Activated naive CD4-positive, alpha-beta T cell treated with anti-CD3 and anti-CD28 coated beads for 36 hours (primary cell): ENCODE measurements around the gene LAMA2. TPM values are rescaled to one million over a fixed set of nuclear protein-coding genes. Genes with fewer than 3 reads are reported as not detected.

Experiments used
- CTCF ChIA-PET: fragments of 350-600 bp; sonication (Branson Sonifier 250); formaldehyde crosslinking; loops from one replicate; lab custom pipeline; 2021; ENCODE audit warnings: antibody characterized with exemption; lab: Charles Lee
- DNase-seq: peaks from one replicate; pipeline ENCODE4 v3.0.0-alpha.2; 2020
- H3K27ac Mint-ChIP-seq: one replicate; pipeline ENCODE4 v1.8.0; 2021; ENCODE audit warnings: mild to moderate bottlenecking, mixed read lengths
- H3K27me3 Mint-ChIP-seq: one replicate; pipeline ENCODE4 v1.8.0; 2021; ENCODE audit warnings: low read depth, mixed read lengths
- H3K36me3 Mint-ChIP-seq: one replicate; pipeline ENCODE4 v1.8.0; 2021; ENCODE audit warnings: low read depth, mixed read lengths
- H3K4me1 Mint-ChIP-seq: one replicate; pipeline ENCODE4 v1.8.0; 2021; ENCODE audit warnings: low read depth, mixed read lengths
- H3K4me3 Mint-ChIP-seq: one replicate; pipeline ENCODE4 v1.8.0; 2021; ENCODE audit warnings: mild to moderate bottlenecking, moderate library complexity, mixed read lengths
- H3K9me3 Mint-ChIP-seq: one replicate; pipeline ENCODE4 v1.8.0; 2021; ENCODE audit warnings: mixed read lengths
- intact Hi-C: fragments of 100-400 bp; cut with micrococcal nuclease; formaldehyde crosslinking; loops from one replicate; pipeline ENCODE4 v1.15.1; 2023
- total RNA-seq, 2 experiments: library from RNA; stranded (reverse); gene quantifications; one replicate each; pipeline ENCODE4 v1.2.3, GENCODE V29; 2021

The LAMA2 gene
- total RNA-seq, 2 experiments from 2014 or later = 0.86 to 2.2 TPM

DNA sequence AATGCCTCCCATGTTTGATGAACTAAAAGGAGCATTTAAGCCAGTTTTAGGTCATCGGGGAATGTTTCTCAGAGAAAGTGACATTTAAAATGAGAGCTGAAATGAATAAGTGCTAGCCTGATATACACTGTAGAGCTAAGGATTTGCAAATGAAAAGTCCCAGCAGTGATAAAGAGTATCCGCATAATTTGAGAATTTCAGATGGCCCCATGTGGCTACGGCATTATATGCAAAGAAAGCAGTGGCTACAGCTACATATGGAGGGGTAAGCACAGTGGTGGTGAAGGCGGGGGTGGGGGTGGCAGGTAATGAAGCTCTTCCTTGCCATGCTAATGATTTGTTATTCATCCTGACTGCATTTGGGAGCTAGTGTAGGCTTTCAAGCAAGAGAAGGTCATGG lies 455.7 kb downstream of the LAMA2 start:
- H3K4me3 Mint-ChIP-seq = no peak overlapping the region
- CTCF ChIA-PET = interaction anchor here (0.6 kb wide), 1 partner anchor 231 kb away, joined by 3 read pairs; no protein-coding TSS in a partner anchor
- no peaks in the 10 kb centered on the region for H3K36me3 Mint-ChIP-seq
- peaks cover 10% of the 10 kb centered on the region for H3K27me3 Mint-ChIP-seq
- DNase-seq = no peak
- H3K9me3 Mint-ChIP-seq = no peaks in the 10 kb centered on the region
- no peaks in the 10 kb centered on the region for H3K4me1 Mint-ChIP-seq
- intact Hi-C loops = no loop called here
- no peak overlapping the region for H3K27ac Mint-ChIP-seq

DNA sequence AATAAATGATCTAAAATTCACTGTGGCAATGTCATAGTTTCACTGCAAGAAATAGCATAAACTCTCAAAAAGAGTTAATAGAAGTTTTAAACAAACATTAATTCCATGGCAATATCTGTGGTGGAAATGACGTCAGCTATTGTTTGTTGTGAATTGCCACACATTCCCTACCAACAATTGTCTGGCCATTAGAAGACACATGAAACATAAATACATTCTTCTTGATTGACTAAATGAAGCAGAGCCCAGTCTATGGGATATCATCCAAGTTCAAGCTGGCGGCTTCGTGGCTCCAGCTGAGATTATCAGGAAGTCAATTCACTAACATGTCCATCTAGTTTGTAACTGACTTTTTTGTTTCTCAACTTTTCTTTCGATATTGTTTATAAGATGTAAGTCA lies 458.0 kb downstream of the LAMA2 start:
- intact Hi-C loops = no loop called here

DNA sequence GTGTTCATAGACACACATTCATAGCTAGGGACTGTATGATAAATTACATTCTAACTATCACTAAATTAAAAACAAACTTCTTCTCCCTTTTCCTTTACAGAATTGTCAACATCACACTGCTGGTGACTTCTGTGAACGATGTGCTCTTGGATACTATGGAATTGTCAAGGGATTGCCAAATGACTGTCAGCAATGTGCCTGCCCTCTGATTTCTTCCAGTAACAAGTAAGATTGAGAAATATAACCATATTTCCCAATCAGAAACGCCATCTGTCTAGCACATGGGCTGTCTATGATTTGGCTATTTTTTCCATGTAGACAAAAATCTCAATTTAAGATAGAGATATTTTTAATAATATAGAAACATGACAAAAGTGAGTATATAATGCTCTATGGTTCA lies 459.3 kb downstream of the LAMA2 start:
- intact Hi-C loops = no loop called here
- no peaks in the 10 kb centered on the region for H3K36me3 Mint-ChIP-seq
- H3K27me3 Mint-ChIP-seq = peaks cover 14% of the 10 kb centered on the region
- no peaks in the 10 kb centered on the region for H3K9me3 Mint-ChIP-seq
- H3K4me3 Mint-ChIP-seq = no peak overlapping the region
- DNase-seq = no peak
- no peaks in the 10 kb centered on the region for H3K4me1 Mint-ChIP-seq
- H3K27ac Mint-ChIP-seq = no peak overlapping the region
- CTCF ChIA-PET = no interaction called here

More for the DNA sequence above, 458.0 kb downstream of the LAMA2 start:
- Mint-ChIP-seq H3K4me3 (no peak overlapping the region), H3K9me3 (no peaks in the 10 kb centered on the region), H3K27me3 (peaks cover 14% of the 10 kb centered on the region), H3K27ac (no peak overlapping the region), H3K36me3 (no peaks in the 10 kb centered on the region), H3K4me1 (no peaks in the 10 kb centered on the region)
- CTCF ChIA-PET = no interaction called here
- no peak for DNase-seq

DNA sequence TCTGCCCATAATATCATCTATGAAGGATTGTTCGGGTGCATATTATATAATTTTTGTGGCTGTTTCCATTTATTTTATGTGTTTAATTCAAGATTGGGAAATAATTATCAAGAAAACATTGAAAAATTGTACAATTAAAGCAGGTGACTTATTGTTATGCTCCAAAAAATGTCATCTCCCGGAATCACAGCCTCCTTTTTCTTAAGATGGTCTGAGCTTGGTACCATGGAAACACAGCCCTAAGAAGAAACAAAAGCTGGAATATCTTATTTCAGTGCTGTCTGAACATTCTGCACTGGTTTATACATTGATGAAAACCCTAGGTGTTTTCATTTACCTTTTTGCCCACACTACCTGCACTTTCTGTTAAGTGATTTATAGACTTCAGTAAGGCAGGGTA lies 459.9 kb downstream of the LAMA2 start:
- no peaks in the 10 kb centered on the region for H3K36me3 Mint-ChIP-seq
- H3K4me3 Mint-ChIP-seq = no peak overlapping the region
- H3K9me3 Mint-ChIP-seq = no peaks in the 10 kb centered on the region
- CTCF ChIA-PET = no interaction called here
- no peak overlapping the region for H3K27ac Mint-ChIP-seq
- H3K4me1 Mint-ChIP-seq = no peaks in the 10 kb centered on the region
- intact Hi-C loops = no loop called here
- no peak for DNase-seq
- peaks cover 14% of the 10 kb centered on the region for H3K27me3 Mint-ChIP-seq

DNA sequence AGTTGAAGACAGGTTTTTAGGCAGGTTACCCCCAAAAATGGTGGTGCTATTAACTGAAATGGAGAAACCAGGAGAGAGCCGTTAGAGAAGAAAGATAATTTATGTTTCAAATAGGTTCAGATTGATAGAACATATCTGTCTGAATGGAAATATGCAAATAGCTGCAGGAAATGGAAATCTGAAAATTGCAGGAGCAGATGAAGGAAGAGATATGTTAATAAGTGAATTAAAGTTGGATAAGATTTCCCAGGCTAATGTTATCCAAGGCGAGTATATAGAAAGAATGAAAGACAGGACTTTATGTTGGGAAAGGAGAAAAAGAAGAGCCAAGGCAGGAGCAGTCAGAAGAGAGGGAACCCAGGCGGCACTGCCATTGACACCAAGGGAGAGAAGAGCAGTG lies 461.4 kb downstream of the LAMA2 start:
- H3K9me3 Mint-ChIP-seq = no peaks in the 10 kb centered on the region
- H3K36me3 Mint-ChIP-seq = no peaks in the 10 kb centered on the region
- no peak overlapping the region for H3K27ac Mint-ChIP-seq
- DNase-seq = no peak
- intact Hi-C loops = no loop called here
- no peak overlapping the region for H3K4me3 Mint-ChIP-seq
- peaks cover 11% of the 10 kb centered on the region for H3K27me3 Mint-ChIP-seq
- no peaks in the 10 kb centered on the region for H3K4me1 Mint-ChIP-seq
- CTCF ChIA-PET = no interaction called here

DNA sequence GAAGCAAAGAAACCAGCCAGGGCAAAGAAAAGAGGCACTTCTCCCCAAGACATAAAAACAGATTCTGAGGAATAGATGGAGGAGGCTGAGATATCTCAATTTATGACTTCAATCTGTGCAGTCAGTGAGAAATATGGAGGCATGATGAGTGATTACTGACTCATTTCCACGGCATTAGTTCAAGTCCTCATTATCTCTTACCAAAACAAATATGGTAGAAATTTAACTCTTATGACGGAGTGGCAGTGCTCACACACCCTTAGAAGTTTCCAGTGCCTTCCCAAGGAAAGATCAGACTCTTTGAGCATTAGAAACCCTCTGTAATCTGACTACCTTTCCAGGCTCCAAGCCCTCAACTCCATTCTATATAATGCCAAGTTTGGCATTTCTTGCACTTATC lies 463.0 kb downstream of the LAMA2 start:
- peaks cover 9% of the 10 kb centered on the region for H3K27me3 Mint-ChIP-seq
- intact Hi-C loops = no loop called here
- H3K27ac Mint-ChIP-seq = no peak overlapping the region
- H3K4me1 Mint-ChIP-seq = no peaks in the 10 kb centered on the region
- no peaks in the 10 kb centered on the region for H3K36me3 Mint-ChIP-seq
- H3K9me3 Mint-ChIP-seq = no peaks in the 10 kb centered on the region
- H3K4me3 Mint-ChIP-seq = no peak overlapping the region
- CTCF ChIA-PET = no interaction called here
- DNase-seq = no peak

DNA sequence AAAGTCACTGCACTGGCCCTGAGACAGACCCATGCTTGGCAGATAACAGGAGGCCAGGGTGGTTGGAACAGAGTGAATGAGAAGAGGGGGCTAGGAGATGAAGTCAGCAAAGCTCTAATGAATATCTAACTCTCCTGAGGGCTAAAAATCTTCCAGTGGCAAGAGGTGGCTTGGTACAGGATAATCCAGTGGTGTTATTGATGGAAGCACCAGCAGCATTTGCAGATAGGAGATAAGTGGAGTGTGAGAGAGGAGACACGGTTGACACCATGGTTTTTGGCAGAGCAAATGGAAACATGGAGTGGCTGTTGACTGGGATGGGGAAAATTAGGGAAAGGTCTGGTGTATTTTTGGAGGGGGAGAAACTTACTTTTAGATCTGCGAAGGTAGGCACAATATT lies 464.0 kb downstream of the LAMA2 start:
- no peak overlapping the region for H3K27ac Mint-ChIP-seq
- CTCF ChIA-PET = interaction anchor here (0.6 to 1.2 kb wide), 2 partner anchors 24 to 595 kb away, joined by 3 read pairs; no protein-coding TSS in a partner anchor
- no peaks in the 10 kb centered on the region for H3K9me3 Mint-ChIP-seq
- peaks cover 4% of the 10 kb centered on the region for H3K27me3 Mint-ChIP-seq
- no peak for DNase-seq
- H3K4me3 Mint-ChIP-seq = no peak overlapping the region
- H3K4me1 Mint-ChIP-seq = no peaks in the 10 kb centered on the region
- no peaks in the 10 kb centered on the region for H3K36me3 Mint-ChIP-seq
- intact Hi-C loops = no loop called here

DNA sequence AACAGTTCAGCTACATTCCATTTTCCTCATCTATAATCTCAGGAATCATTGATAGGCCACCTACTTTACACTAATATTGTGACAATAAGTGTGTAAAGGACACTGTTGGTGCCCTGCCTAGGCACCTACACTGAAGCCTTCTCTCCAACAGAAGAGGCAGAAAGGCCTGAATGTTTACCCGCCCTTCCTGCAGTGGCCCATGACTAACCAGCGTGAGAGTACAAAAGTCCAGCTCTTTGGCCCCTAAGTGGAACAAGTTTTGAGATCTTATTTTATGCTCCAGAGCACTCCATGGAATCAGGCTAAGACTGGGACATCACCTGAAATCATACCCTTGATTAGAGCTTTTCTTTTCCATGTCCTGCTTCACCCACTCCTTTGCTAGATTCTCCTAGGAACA lies 467.3 kb downstream of the LAMA2 start:
- Mint-ChIP-seq H3K36me3 (no peaks in the 10 kb centered on the region), H3K27me3 (no peaks in the 10 kb centered on the region), H3K4me1 (no peaks in the 10 kb centered on the region), H3K9me3 (no peaks in the 10 kb centered on the region), H3K4me3 (no peak overlapping the region), H3K27ac (no peak overlapping the region)
- CTCF ChIA-PET = interaction anchor here (1.3 kb wide), 1 partner anchor 20 kb away, joined by 5 read pairs; no protein-coding TSS in a partner anchor
- no peak for DNase-seq
- intact Hi-C loops = no loop called here

DNA sequence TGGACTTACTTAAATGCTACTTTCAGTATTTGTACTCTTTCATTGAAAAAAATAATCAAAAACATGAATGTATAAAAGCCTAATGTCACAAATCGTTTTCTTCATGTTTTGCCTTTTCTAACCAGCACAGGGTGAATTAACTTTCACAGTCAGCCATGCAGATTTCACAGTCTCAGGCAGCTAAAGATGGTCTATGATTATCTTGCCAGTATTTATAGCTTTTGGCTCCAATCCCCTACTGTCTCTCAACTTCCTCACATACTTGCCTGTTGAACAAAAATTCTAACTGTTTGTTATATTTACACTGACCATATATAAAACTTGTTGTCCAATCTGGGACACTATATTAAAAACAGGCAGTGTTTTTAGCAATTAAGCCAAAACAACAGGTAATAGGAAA lies 468.9 kb downstream of the LAMA2 start:
- CTCF ChIA-PET = no interaction called here
- intact Hi-C loops = no loop called here
- Mint-ChIP-seq H3K4me3 (no peak overlapping the region), H3K36me3 (no peaks in the 10 kb centered on the region), H3K4me1 (no peaks in the 10 kb centered on the region), H3K27ac (no peak overlapping the region), H3K9me3 (no peaks in the 10 kb centered on the region), H3K27me3 (no peaks in the 10 kb centered on the region)
- DNase-seq = no peak

DNA sequence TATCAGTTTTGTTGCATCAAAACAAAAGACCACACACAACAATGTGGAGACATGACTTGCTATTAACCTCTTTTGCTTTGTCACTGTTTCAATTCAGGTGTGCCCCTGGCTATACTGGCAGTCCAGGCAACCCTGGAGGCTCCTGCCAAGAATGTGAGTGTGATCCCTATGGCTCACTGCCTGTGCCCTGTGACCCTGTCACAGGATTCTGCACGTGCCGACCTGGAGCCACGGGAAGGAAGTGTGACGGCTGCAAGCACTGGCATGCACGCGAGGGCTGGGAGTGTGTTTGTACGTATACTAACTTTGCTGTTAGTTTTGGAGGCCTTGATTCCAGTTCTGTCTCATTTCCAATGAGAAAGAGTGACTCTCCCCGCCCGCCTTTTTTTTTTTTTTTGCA lies 470.1 kb downstream of the LAMA2 start:
- H3K27ac Mint-ChIP-seq = no peak overlapping the region
- CTCF ChIA-PET = interaction anchor here (0.7 kb wide), 1 partner anchor 83 kb away, joined by 3 read pairs; no protein-coding TSS in a partner anchor
- no peaks in the 10 kb centered on the region for H3K9me3 Mint-ChIP-seq
- H3K4me3 Mint-ChIP-seq = no peak overlapping the region
- DNase-seq = no peak
- H3K27me3 Mint-ChIP-seq = no peaks in the 10 kb centered on the region
- intact Hi-C loops = no loop called here
- no peaks in the 10 kb centered on the region for H3K4me1 Mint-ChIP-seq
- H3K36me3 Mint-ChIP-seq = no peaks in the 10 kb centered on the region

DNA sequence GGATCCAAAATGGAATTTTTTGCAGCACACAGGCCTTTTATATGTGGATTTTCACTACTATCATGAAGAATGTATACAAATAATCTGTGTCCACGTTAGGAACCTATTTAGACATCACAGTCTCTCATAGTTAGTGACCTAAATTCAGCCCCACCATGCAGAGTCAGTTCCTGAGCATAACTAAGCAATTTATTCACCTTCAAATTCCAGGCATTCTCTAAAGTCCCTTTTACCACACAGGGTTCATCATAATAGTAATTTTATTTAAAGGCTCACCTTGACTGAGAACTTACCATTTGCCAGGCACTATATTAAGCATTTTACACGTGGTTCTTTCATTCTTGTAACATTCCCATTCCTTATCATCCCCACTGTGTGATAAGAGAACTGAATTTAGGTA lies 473.2 kb downstream of the LAMA2 start:
- H3K4me3 Mint-ChIP-seq = no peak overlapping the region
- H3K27ac Mint-ChIP-seq = no peak overlapping the region
- H3K4me1 Mint-ChIP-seq = peaks cover 4% of the 10 kb centered on the region
- no peaks in the 10 kb centered on the region for H3K36me3 Mint-ChIP-seq
- DNase-seq = no peak
- H3K27me3 Mint-ChIP-seq = peaks cover 4% of the 10 kb centered on the region
- intact Hi-C loops = no loop called here
- CTCF ChIA-PET = no interaction called here
- no peaks in the 10 kb centered on the region for H3K9me3 Mint-ChIP-seq

DNA sequence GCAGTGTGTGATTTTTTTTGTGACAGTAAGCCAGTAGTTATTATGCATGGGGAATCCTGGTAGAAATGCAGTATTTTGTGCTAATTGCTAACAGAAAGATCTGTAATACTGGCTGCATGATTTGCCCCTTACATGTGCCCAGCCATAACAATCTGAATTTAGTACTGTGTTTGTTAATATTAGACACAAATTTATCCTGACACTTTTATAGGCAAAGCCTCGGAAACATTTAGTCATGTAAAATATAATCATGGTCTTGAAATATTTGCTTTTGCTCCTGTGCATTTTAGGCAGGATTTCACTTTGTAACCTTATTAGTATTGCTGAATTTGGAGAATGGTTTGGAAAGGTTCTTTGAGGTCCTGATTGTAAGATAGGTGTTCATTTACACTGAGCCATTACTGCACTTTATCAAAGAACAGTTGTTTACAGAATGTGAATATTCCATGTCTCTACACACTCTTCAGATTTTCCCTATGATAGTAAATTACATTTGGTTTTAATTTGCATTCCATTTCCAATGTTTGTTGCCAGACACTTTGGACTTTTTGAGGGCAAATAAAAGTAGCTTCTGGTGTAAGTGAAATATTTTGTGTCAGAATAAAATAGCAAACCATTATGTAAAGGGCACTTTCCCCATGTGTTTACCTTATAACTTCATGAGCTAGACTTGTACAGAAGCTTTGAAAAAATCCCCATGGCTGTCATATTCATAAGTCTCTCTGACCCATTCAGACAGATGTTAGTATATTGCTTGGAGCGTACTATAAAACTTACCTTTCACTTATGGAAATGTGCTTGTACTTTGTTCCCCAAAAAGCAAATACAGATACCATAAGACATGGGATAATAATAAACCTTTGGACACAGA lies 477.1 kb downstream of the LAMA2 start:
- CTCF ChIA-PET = interaction anchor here (1.6 kb wide), 1 partner anchor 10 kb away, joined by 9 read pairs; no protein-coding TSS in a partner anchor

DNA sequence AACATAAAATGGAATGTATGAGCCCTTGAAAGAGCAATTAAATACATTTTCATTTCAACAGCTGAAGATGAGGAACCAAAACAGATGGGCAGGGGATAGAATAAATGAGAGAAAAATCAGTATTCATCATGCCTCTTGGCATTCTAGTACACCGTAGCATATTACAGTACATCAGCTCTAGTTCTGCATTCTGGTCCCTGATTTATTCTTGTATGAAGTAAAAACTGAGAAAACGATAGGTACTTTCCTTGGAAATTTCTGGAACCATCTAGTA lies 477.7 kb downstream of the LAMA2 start:
- H3K36me3 Mint-ChIP-seq = no peaks in the 10 kb centered on the region
- intact Hi-C loops = no loop called here
- DNase-seq = no peak
- H3K27me3 Mint-ChIP-seq = peaks cover 9% of the 10 kb centered on the region
- no peak overlapping the region for H3K4me3 Mint-ChIP-seq
- CTCF ChIA-PET = interaction anchor here (1.6 kb wide), 1 partner anchor 10 kb away, joined by 9 read pairs; no protein-coding TSS in a partner anchor
- no peaks in the 10 kb centered on the region for H3K9me3 Mint-ChIP-seq
- no peak overlapping the region for H3K27ac Mint-ChIP-seq
- H3K4me1 Mint-ChIP-seq = peaks cover 4% of the 10 kb centered on the region

More for the DNA sequence above, 477.1 kb downstream of the LAMA2 start:
- Mint-ChIP-seq H3K36me3 (no peaks in the 10 kb centered on the region), H3K4me1 (peaks cover 4% of the 10 kb centered on the region), H3K27me3 (peaks cover 9% of the 10 kb centered on the region), H3K9me3 (no peaks in the 10 kb centered on the region), H3K27ac (no peak overlapping the region), H3K4me3 (no peak overlapping the region)
- no peak for DNase-seq
- intact Hi-C loops = no loop called here
